ENCODE data around the gene EPB41.

DNA sequence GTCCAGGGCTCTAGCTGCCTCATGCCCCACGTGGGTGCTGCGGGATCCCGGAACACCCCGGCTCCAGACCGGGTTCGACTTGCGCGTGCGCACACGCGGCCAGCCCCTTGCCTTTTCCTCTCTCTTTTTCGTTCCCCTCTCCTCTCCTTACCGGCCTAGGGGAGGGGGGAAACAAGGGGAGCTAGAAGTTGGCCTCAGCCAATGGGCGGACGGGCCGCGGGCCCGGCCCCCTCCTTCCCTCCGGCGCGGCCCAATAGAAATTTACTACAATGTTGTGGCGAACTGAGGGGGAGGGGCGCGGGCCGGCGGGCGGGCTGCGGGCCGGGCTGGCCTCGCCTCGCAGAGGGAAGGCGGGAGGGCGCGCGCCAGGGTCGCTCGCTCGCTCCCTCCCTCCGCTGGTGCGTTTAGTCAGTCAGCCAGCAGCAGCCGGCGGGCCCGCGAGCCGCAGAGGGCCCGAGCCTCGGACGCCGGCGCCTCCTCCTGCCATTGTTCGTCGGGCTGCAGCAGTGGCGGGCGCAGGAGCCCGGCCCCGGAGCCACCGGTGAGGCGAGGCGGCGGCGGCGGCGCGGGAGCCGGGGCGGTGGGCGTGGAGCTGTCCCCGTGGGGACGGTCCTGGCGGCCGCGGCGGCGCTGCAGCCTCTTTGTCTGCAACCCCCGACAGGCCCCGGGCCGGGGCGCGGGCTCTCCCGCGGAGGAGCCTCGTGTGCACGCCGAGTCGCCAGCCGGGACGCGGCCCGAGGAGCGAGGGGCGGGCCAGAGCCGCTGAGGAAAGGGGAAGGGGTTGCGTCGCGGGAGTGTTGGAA lies at the start of gene EPB41:
- TF ChIP-seq, protein P1, sequence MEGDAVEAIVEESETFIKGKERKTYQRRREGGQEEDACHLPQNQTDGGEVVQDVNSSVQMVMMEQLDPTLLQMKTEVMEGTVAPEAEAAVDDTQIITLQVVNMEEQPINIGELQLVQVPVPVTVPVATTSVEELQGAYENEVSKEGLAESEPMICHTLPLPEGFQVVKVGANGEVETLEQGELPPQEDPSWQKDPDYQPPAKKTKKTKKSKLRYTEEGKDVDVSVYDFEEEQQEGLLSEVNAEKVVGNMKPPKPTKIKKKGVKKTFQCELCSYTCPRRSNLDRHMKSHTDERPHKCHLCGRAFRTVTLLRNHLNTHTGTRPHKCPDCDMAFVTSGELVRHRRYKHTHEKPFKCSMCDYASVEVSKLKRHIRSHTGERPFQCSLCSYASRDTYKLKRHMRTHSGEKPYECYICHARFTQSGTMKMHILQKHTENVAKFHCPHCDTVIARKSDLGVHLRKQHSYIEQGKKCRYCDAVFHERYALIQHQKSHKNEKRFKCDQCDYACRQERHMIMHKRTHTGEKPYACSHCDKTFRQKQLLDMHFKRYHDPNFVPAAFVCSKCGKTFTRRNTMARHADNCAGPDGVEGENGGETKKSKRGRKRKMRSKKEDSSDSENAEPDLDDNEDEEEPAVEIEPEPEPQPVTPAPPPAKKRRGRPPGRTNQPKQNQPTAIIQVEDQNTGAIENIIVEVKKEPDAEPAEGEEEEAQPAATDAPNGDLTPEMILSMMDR (IDR thresholded peaks at IDR 0.05): no peak
- TF ChIP-seq POLR2AphosphoS5 (IDR thresholded peaks at IDR 0.05): peak; percentile 38 to 71 (median 70)
